Naive B cell (primary cell): ENCODE measurements around the gene ARL9. TPM values are rescaled to one million over a fixed set of nuclear protein-coding genes. Genes with fewer than 3 reads are reported as not detected.

Experiments
- ATAC-seq, 2 donors: fragments of 150-1000 bp; cut with Tn5 transposase; 2 replicates each; pipeline ENCODE4 v1.10.0; 2021; ENCODE audit warnings: low read depth in 2 of 2, mild to moderate bottlenecking in 2 of 2, moderate library complexity in 2 of 2
- DNase-seq: peaks from one replicate; pipeline ENCODE4 v3.0.0; 2022
- H3K27ac Mint-ChIP-seq, 6 donors: one replicate each; pipeline ENCODE4 v1.8.0; 2020 to 2022; ENCODE audit warnings: mild to moderate bottlenecking in 6 of 6, mixed read lengths in 6 of 6, moderate library complexity in 5 of 6, inconsistent platforms in 2 of 6
- H3K27me3 Mint-ChIP-seq, 3 donors: one replicate each; pipeline ENCODE4 v1.8.0; 2021 to 2022; ENCODE audit warnings: mixed read lengths in 3 of 3, mild to moderate bottlenecking in 1 of 3
- H3K36me3 Mint-ChIP-seq, 2 donors: one replicate each; pipeline ENCODE4 v1.8.0; 2020 to 2022; ENCODE audit warnings: mixed read lengths in 2 of 2, inconsistent platforms in 1 of 2, mild to moderate bottlenecking in 1 of 2
- H3K4me1 Mint-ChIP-seq, 3 donors: one replicate each; pipeline ENCODE4 v1.8.0; 2020 to 2022; ENCODE audit warnings: mixed read lengths in 3 of 3, inconsistent platforms in 1 of 3, mild to moderate bottlenecking in 1 of 3, moderate library complexity in 1 of 3
- H3K4me3 Mint-ChIP-seq, 8 donors: one replicate each; pipeline ENCODE4 v1.8.0; 2020 to 2022; ENCODE audit warnings: mild to moderate bottlenecking in 8 of 8, mixed read lengths in 8 of 8, moderate library complexity in 8 of 8, inconsistent platforms in 2 of 8
- H3K9me3 Mint-ChIP-seq, 7 donors: one replicate each; pipeline ENCODE4 v1.8.0; 2020 to 2022; ENCODE audit warnings: mixed read lengths in 7 of 7, mild to moderate bottlenecking in 5 of 7, inconsistent platforms in 2 of 7, moderate library complexity in 1 of 7
- polyA plus RNA-seq, 6 donors: library from polyadenylated mRNA; unstranded; fragments of 300-500 nt; fragmentation: Illumina TruSeq; gene quantifications; one replicate each; pipeline ENCODE4 v1.2.3, GENCODE V29; 2021; ENCODE audit warnings: low read depth in 6 of 6

Gene ARL9
- polyA plus RNA-seq, 6 donors from 2014 or later, result not detected

DNA sequence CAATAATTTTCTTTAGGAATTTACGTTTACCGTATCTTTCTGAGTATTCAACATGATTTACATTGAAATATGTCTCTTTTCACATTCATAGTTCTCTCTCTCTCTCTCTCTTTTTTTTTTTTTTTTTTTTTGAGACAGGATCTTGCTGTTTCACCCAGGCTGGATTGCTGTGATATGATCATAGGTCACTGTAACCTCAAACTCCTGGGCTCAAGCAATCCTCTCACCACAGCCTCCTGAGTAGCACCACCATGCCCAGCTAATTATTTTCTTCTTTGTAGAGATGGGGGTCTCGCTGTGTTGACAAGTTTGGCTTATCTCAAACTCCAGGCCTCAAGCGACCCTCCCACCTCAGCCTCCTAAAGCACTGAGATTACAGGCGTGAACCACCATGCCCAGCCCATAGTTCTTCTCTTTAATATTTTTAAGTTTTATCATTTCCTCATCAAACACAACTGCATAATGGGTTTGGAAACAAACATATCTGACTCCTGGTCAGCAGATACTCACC, 28.3 kb upstream of the ARL9 start:
- no peaks in the 10 kb centered on the region for H3K4me1 Mint-ChIP-seq
- no peak for ATAC-seq
- no peak for DNase-seq
- H3K9me3 Mint-ChIP-seq, result no peaks in the 10 kb centered on the region
- no peaks in the 10 kb centered on the region for H3K27me3 Mint-ChIP-seq
- peak overlapping the region in 1 of 6 donors; percentile 69 for H3K27ac Mint-ChIP-seq
- no peak overlapping the region for H3K4me3 Mint-ChIP-seq
- peaks cover 15 to 20% of the 10 kb centered on the region in 2 donors for H3K36me3 Mint-ChIP-seq

DNA sequence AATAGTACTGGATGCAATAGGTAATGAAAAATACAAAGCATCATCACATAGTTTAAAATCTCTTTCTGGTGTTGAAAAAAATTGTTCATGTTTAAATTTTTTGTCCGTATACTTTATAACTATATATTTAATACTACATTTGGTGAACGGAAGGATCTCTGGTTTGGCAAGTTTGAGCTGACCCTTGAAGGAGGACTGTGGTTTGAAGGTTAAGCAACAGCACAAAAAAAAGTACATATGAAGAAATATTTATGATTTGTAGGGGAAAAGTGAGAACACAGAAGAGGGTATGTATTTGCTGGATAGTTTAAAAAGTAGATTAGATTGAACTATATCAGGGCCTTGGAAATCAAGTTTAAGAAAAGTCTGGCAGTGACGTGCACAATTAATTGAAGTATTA, 24.9 kb upstream of the ARL9 start:
- Mint-ChIP-seq H3K27me3 (no peaks in the 10 kb centered on the region), H3K4me3 (no peak overlapping the region), H3K27ac (no peak overlapping the region), H3K4me1 (no peaks in the 10 kb centered on the region), H3K36me3 (peaks cover 15 to 16% of the 10 kb centered on the region in 2 donors), H3K9me3 (no peaks in the 10 kb centered on the region)
- no peak for DNase-seq
- ATAC-seq, result no peak

- no peak overlapping the region for H3K27ac Mint-ChIP-seq
- DNase-seq (no peak), ATAC-seq (no peak)
- no peak overlapping the region for H3K4me3 Mint-ChIP-seq
- H3K9me3 Mint-ChIP-seq, result no peaks in the 10 kb centered on the region
- H3K27me3 Mint-ChIP-seq, result no peaks in the 10 kb centered on the region
- peaks cover 7 to 16% of the 10 kb centered on the region in 2 donors for H3K36me3 Mint-ChIP-seq
- peaks cover 0 to 2% (median 0%) of the 10 kb centered on the region in 3 donors for H3K4me1 Mint-ChIP-seq
Measured at GRCh38 chr4:56496241-56496640, 9.3 kb upstream of the ARL9 start.

GRCh38 chr4:56511098-56511497, 5.5 kb downstream of the ARL9 start:
- H3K36me3 Mint-ChIP-seq, result no peaks in the 10 kb centered on the region
- no peak for DNase-seq

DNA sequence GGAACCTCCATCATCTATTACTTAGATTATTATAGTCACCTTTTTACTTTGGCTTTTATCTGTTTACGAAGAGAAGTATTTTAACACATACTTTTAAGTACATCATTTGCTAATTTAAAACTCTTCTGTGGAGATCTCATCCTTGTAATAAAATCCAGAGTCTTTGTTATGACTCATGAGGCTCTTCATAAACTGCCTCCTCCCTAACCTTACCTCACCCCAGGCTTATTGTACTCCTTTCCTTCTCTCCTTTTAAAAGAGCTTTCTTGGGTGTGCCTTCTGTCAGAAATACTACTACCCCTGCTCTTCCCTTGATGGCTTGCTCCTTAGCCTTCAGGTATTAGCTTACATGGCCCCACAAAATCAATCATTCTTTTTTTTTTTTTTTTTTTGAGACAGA, 6.6 kb downstream of the ARL9 start:
- ATAC-seq, result no peak
- no peak for DNase-seq
- Mint-ChIP-seq H3K9me3 (no peaks in the 10 kb centered on the region), H3K4me1 (no peaks in the 10 kb centered on the region), H3K27ac (no peak overlapping the region), H3K27me3 (peaks cover 1 to 21% (median 2%) of the 10 kb centered on the region in 3 donors), H3K36me3 (no peaks in the 10 kb centered on the region), H3K4me3 (no peak overlapping the region)

More at GRCh38 chr4:56511098-56511497, 5.5 kb downstream of the ARL9 start:
- ATAC-seq, result no peak
- Mint-ChIP-seq H3K4me1 (peaks cover 7 to 10% (median 8%) of the 10 kb centered on the region in 3 donors), H3K4me3 (peak overlapping the region in 1 of 8 donors; percentile 15), H3K9me3 (no peaks in the 10 kb centered on the region), H3K27ac (no peak overlapping the region), H3K27me3 (peaks cover 6 to 21% (median 9%) of the 10 kb centered on the region in 3 donors)

- Mint-ChIP-seq H3K27me3 (peaks cover 0 to 18% (median 0%) of the 10 kb centered on the region in 3 donors), H3K36me3 (no peaks in the 10 kb centered on the region), H3K27ac (peak overlapping the region in 1 of 6 donors; percentile 32), H3K4me3 (no peak overlapping the region), H3K9me3 (no peaks in the 10 kb centered on the region), H3K4me1 (no peaks in the 10 kb centered on the region)
- no peak for ATAC-seq
- DNase-seq, result no peak
Measured at GRCh38 chr4:56513517-56513916, 7.9 kb downstream of the ARL9 start.

GRCh38 chr4:56530269-56531148, 24.9 kb downstream of the ARL9 start:
- DNase-seq (peak; percentile 73), ATAC-seq (peak; percentile 98)
- Mint-ChIP-seq H3K4me3 (peak overlapping the region in 2 of 8 donors; percentile 77 to 88), H3K36me3 (no peaks in the 10 kb centered on the region), H3K9me3 (no peaks in the 10 kb centered on the region), H3K27me3 (peaks cover 0 to 2% (median 0%) of the 10 kb centered on the region in 3 donors), H3K27ac (peak overlapping the region in 3 of 6 donors; percentile 15 to 54 (median 53)), H3K4me1 (peaks cover 0 to 4% (median 0%) of the 10 kb centered on the region in 3 donors)

DNA sequence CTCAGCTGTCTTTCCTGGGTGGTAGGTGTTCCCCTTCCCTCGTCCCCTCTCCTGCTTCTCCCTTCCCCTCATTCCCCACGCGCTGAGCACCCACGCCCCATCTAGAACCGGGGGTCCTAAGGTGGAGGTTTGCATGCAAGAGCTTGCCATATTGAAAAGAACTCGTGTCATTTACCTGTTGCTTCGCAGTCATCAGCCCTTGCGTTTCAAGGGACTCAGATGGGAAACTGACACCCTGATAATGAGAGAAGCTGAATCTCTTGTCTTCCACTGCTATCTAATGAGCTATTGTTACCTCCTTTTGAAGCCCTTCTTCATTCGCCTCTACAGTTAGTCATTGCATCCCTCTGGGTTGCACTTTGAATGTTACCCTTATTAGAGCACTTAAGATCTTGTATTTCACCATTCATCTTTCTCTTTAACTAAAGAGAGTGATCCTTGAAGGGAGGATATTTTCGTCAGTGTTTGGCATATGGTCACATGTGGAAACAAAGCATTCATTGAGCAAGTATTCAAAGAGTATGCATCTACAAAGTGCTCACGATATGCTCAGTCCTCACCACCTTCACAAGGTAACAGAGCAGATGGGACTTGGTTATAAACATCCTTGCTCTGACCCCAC, 25.7 kb downstream of the ARL9 start:
- Mint-ChIP-seq H3K36me3 (no peaks in the 10 kb centered on the region), H3K4me1 (peaks cover 0 to 4% (median 0%) of the 10 kb centered on the region in 3 donors), H3K27me3 (peaks cover 0 to 4% (median 3%) of the 10 kb centered on the region in 3 donors), H3K4me3 (no peak overlapping the region), H3K9me3 (no peaks in the 10 kb centered on the region), H3K27ac (no peak overlapping the region)
- ATAC-seq (no peak), DNase-seq (no peak)

- H3K4me1 Mint-ChIP-seq, result peaks cover 0 to 4% (median 0%) of the 10 kb centered on the region in 3 donors
- H3K27me3 Mint-ChIP-seq, result peaks cover 0 to 5% (median 3%) of the 10 kb centered on the region in 3 donors
- H3K36me3 Mint-ChIP-seq, result no peaks in the 10 kb centered on the region
- no peak overlapping the region for H3K27ac Mint-ChIP-seq
- H3K9me3 Mint-ChIP-seq, result no peaks in the 10 kb centered on the region
- no peak overlapping the region for H3K4me3 Mint-ChIP-seq
- ATAC-seq, result no peak
- DNase-seq, result no peak
Measured at GRCh38 chr4:56531823-56532222, 26.2 kb downstream of the ARL9 start.

GRCh38 chr4:56532239-56532638, 26.6 kb downstream of the ARL9 start:
- no peak for ATAC-seq
- H3K27ac Mint-ChIP-seq, result no peak overlapping the region
- no peaks in the 10 kb centered on the region for H3K9me3 Mint-ChIP-seq

DNA sequence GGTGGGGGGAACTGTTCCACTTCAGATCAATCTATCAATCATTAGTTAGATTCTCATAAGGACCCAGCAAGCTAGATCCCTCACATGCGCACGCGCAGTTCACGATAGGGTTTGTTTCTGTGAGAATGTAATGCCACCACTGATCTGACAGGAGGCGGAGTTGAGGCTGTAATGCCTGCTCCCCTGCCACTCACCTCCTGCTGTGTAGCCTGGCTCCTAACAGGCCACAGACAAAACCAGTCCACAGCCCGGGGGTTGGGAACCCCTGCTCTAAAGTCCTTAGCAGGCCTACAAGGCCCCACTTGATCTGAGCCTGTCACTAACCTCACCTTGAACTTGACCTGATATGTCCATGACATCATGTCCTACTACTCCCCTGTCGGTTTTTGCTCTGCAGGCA, 30.3 kb downstream of the ARL9 start:
- Mint-ChIP-seq H3K4me1 (no peaks in the 10 kb centered on the region), H3K36me3 (no peaks in the 10 kb centered on the region), H3K27me3 (peaks cover 0 to 12% (median 7%) of the 10 kb centered on the region in 3 donors), H3K9me3 (no peaks in the 10 kb centered on the region), H3K27ac (peak overlapping the region in 1 of 6 donors; percentile 0), H3K4me3 (no peak overlapping the region)
- ATAC-seq (no peak), DNase-seq (no peak)

More at GRCh38 chr4:56532239-56532638, 26.6 kb downstream of the ARL9 start:
- no peak overlapping the region for H3K4me3 Mint-ChIP-seq
- no peak for DNase-seq
- no peaks in the 10 kb centered on the region for H3K36me3 Mint-ChIP-seq
- peaks cover 0 to 4% (median 0%) of the 10 kb centered on the region in 3 donors for H3K4me1 Mint-ChIP-seq
- peaks cover 0 to 5% (median 3%) of the 10 kb centered on the region in 3 donors for H3K27me3 Mint-ChIP-seq

GRCh38 chr4:56537147-56537546, 31.6 kb downstream of the ARL9 start:
- no peaks in the 10 kb centered on the region for H3K36me3 Mint-ChIP-seq
- H3K4me1 Mint-ChIP-seq, result no peaks in the 10 kb centered on the region
- H3K27me3 Mint-ChIP-seq, result peaks cover 7 to 12% (median 12%) of the 10 kb centered on the region in 3 donors
- no peak overlapping the region for H3K27ac Mint-ChIP-seq
- no peak overlapping the region for H3K4me3 Mint-ChIP-seq
- DNase-seq (no peak), ATAC-seq (no peak)
- no peaks in the 10 kb centered on the region for H3K9me3 Mint-ChIP-seq

DNA sequence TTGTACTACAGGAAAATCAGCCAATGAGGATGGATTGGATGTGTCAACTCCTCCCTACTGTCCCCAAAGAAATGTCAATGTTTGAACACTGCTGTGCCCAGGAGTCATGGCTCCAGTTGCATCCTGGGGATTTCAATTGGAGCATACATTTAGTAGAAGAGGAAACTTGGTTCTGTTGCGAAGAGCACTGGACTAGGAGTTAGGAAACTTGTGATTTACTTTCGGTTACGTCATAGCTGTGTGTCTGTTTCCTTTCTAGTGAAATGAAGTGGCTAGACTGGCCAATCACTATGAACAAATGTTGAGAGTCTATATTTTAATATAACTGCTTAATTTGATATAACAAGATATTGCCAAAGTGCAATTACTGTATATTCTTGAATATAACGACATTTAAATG, 35.2 kb downstream of the ARL9 start:
- Mint-ChIP-seq H3K9me3 (no peaks in the 10 kb centered on the region), H3K4me3 (no peak overlapping the region), H3K27me3 (peaks cover 14 to 18% (median 15%) of the 10 kb centered on the region in 3 donors), H3K36me3 (no peaks in the 10 kb centered on the region), H3K4me1 (peaks cover 4 to 15% (median 9%) of the 10 kb centered on the region in 3 donors), H3K27ac (no peak overlapping the region)
- ATAC-seq (no peak), DNase-seq (no peak)
